Measurements from ENCODE around the gene ZNF672.
"Not testable (repeated sequence)": the region's sequence is repeated elsewhere in the genome, so short reads cannot be mapped to it uniquely, and the experiment has no call there.

DNA sequence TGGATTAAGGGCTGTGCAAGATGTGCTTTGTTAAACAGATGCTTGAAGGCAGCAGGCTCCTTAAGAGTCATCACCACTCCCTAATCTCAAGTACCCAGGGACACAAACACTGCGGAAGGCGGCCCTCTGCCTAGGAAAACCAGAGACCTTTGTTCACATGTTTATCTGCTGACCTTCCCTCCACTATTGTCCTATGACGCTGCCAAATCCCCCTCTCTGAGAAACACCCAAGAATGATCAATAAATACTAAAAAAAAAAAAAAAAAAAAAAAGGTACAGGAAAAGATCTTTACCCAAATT lies 7.4 kb upstream of the ZNF672 start:
- not testable (repeated sequence) for TF ChIP-seq YY1 (IDR thresholded peaks at IDR 0.05; ENCODE audit: insufficient read depth, insufficient read length); ZNF274 (IDR thresholded peaks at IDR 0.05; ENCODE audit: low read depth, low read length)
